ENCODE data around the gene BANK1. TPM values are rescaled to one million over a fixed set of nuclear protein-coding genes. Genes with fewer than 3 reads are reported as not detected.

Gene BANK1
- total RNA-seq, 1 experiment from 2014 or later: 1.1 TPM

- Histone ChIP-seq H4K20me1 (ENCODE audit: control insufficient read depth, insufficient read depth, insufficient read length) (no peaks in the 10 kb centered on the region), H2BK20ac (ENCODE audit: low read depth, low read length, poor library complexity, severe bottlenecking) (no peak overlapping the region), H2AFZ (ENCODE audit: low read length) (no peak overlapping the region), H3K14ac (ENCODE audit: insufficient read depth, low read length) (no peak overlapping the region), H2BK120ac (ENCODE audit: low read depth, low read length, poor library complexity, severe bottlenecking) (no peak overlapping the region), H3K9ac (ENCODE audit: extremely low read depth, insufficient read length, low read length) (no peak overlapping the region), H4K91ac (ENCODE audit: insufficient read length, low read depth, low read length) (no peak overlapping the region), H3K27me3 (ENCODE audit: insufficient read depth, low read length) (no peaks in the 10 kb centered on the region), H3K56ac (ENCODE audit: insufficient read length, low read depth, low read length) (no peak overlapping the region), H3K4me1 (ENCODE audit: insufficient read depth, low read length) (no peaks in the 10 kb centered on the region; the same call in 1 of the 2 replicates), H3K4ac (ENCODE audit: low read depth, low read length) (no peak overlapping the region), H2AK5ac (ENCODE audit: insufficient read length, low read length) (no peak overlapping the region), H3T11ph (ENCODE audit: low read length) (no peak overlapping the region), H3K79me2 (ENCODE audit: insufficient read depth, low read length) (no peaks in the 10 kb centered on the region), H2BK15ac (ENCODE audit: low read depth, low read length) (no peak overlapping the region), H3K9me3 (ENCODE audit: control insufficient read depth, low read depth, low read length) (no peaks in the 10 kb centered on the region), H3K23ac (ENCODE audit: insufficient read length, low read depth, low read length) (no peak overlapping the region), H4K8ac (replicated peaks; ENCODE audit: insufficient read length, low read depth, low read length) (no peak overlapping the region), H3K4me2 (ENCODE audit: insufficient read depth, insufficient read length, low read length) (no peak overlapping the region), H3K23me2 (ENCODE audit: insufficient read length, low read depth, low read length, poor library complexity, severe bottlenecking) (no peaks in the 10 kb centered on the region), H3K18ac (ENCODE audit: insufficient read length, low read depth, low read length) (no peak overlapping the region), H2BK12ac (ENCODE audit: insufficient read length, low read depth, low read length) (no peak overlapping the region), H3K79me1 (ENCODE audit: insufficient read depth, low read depth, low read length, poor library complexity, severe bottlenecking) (no peaks in the 10 kb centered on the region), H2BK5ac (ENCODE audit: insufficient read length, low read length) (no peak overlapping the region), H3K27ac (ENCODE audit: insufficient read length, low read depth, low read length) (no peak overlapping the region), H4K5ac (ENCODE audit: insufficient read length, low read depth, low read length) (no peak overlapping the region)
- no peak for DNase-seq
- WGBS (ENCODE audit: extremely low coverage, insufficient read length, low lambda C conversion rate): no CpG with 5 or more reads among the region's 2 CpGs
- no peaks in the 10 kb centered on the region for H3K27me3 Mint-ChIP-seq (ENCODE audit: low read depth)
- H3K9me3 Mint-ChIP-seq: peaks cover 0 to 7% of the 10 kb centered on the region in 2 experiments; a peak in 3 of 5 replicates
- H3K36me3 Mint-ChIP-seq (ENCODE audit: insufficient read depth in 1 of 3, low read depth in 3 of 3): peaks cover 0 to 4% (median 2%) of the 10 kb centered on the region in 3 experiments; a peak in 1 of 7 replicates
- TF ChIP-seq CTCF (conservative IDR thresholded peaks at IDR 0.05): no peak
- H3K27ac Mint-ChIP-seq: no peak overlapping the region
- no peak overlapping the region for H3K4me3 Mint-ChIP-seq
- H3K4me1 Mint-ChIP-seq: peaks cover 11% of the 10 kb centered on the region in 2 experiments
Observed at GRCh38 chr4:101938836-101939235, 148.3 kb downstream of the BANK1 start.

Measured in H9 (cell line).